Retinal pigment epithelial cell (primary cell): ENCODE measurements around the gene GAS7.

ENCODE experiments used
- DNase-seq: peaks from one replicate; pipeline ENCODE4 v3.0.0-alpha.2; 2010; ENCODE audit warnings: low read depth
- H3K4me3 ChIP-seq: 2 replicates; pipeline ENCODE4 v1.5.1; 2011; ENCODE audit warnings: mild to moderate bottlenecking, low read length, control low read depth, moderate library complexity
- CTCF ChIP-seq: conservative IDR thresholded peaks from 2 replicates; pipeline ENCODE4 v1.5.1; 2011; ENCODE audit warnings: low read depth, low read length, control low read depth, inconsistent platforms

GAS7 gene

GRCh38 chr17:9957244-9957643, 241.2 kb downstream of the GAS7 start:
- H3K4me3 ChIP-seq: no peak overlapping the region
- DNase-seq: no peak
- no peak for TF ChIP-seq CTCF

- TF ChIP-seq CTCF: no peak
- H3K4me3 ChIP-seq: no peak overlapping the region
- no peak for DNase-seq
Observed at GRCh38 chr17:9956474-9957131, 241.8 kb downstream of the GAS7 start.

GRCh38 chr17:9953492-9953891, 244.9 kb downstream of the GAS7 start:
- no peak overlapping the region for H3K4me3 ChIP-seq
- DNase-seq: no peak
- TF ChIP-seq CTCF: no peak

- TF ChIP-seq CTCF: no peak
- DNase-seq: no peak
- no peak overlapping the region for H3K4me3 ChIP-seq
Observed at GRCh38 chr17:9951803-9952202, 246.6 kb downstream of the GAS7 start.

GRCh38 chr17:9948928-9949327, 249.5 kb downstream of the GAS7 start:
- TF ChIP-seq CTCF: no peak
- no peak for DNase-seq
- H3K4me3 ChIP-seq: no peak overlapping the region

GRCh38 chr17:9944704-9945103, 253.7 kb downstream of the GAS7 start:
- no peak for DNase-seq
- H3K4me3 ChIP-seq: no peak overlapping the region
- TF ChIP-seq CTCF: no peak

GRCh38 chr17:9943343-9943742, 255.1 kb downstream of the GAS7 start:
- DNase-seq: no peak
- no peak overlapping the region for H3K4me3 ChIP-seq
- no peak for TF ChIP-seq CTCF
